ENCODE measurements around the gene ADAP2.

The ADAP2 gene

GRCh38 chr17:30947796-30948195, 26.1 kb downstream of the ADAP2 start:
- H3K27ac ChIP-seq, result no peak overlapping the region
- no peak for DNase-seq (ENCODE audit: low read depth, low spot score)
- no peak overlapping the region for H3K4me3 ChIP-seq
- H3K9ac ChIP-seq (ENCODE audit: insufficient read length), result no peak overlapping the region
- TF ChIP-seq POLR2AphosphoS5 (IDR thresholded peaks at IDR 0.05; ENCODE audit: borderline replicate concordance, low read depth, low read length) (no peak), FOXP2 (optimal IDR thresholded peaks at IDR 0.05; ENCODE audit: control extremely low read depth, extremely low read length, insufficient read depth) (no peak), EZH2 (IDR thresholded peaks at IDR 0.05) (no peak)
- no peaks in the 10 kb centered on the region for H3K9me3 ChIP-seq (ENCODE audit: low read depth, low read length)
- no peaks in the 10 kb centered on the region for H3K36me3 ChIP-seq (ENCODE audit: insufficient read depth, low read length)

- no peak overlapping the region for H3K4me3 ChIP-seq
- H3K9me3 ChIP-seq (ENCODE audit: low read depth, low read length), result no peaks in the 10 kb centered on the region
- H3K27ac ChIP-seq, result no peak overlapping the region
- no peak overlapping the region for H3K9ac ChIP-seq (ENCODE audit: insufficient read length)
- DNase-seq (ENCODE audit: low read depth, low spot score), result no peak
- TF ChIP-seq POLR2AphosphoS5 (IDR thresholded peaks at IDR 0.05; ENCODE audit: borderline replicate concordance, low read depth, low read length), result no peak
- TF ChIP-seq FOXP2 (optimal IDR thresholded peaks at IDR 0.05; ENCODE audit: control extremely low read depth, extremely low read length, insufficient read depth), result no peak
- TF ChIP-seq EZH2 (IDR thresholded peaks at IDR 0.05), result no peak
- no peaks in the 10 kb centered on the region for H3K36me3 ChIP-seq (ENCODE audit: insufficient read depth, low read length)
These were observed 28.4 kb downstream of the ADAP2 start for GRCh38 chr17:30950189-30950588.

GRCh38 chr17:30950669-30951399, 29.1 kb downstream of the ADAP2 start:
- no peaks in the 10 kb centered on the region for H3K9me3 ChIP-seq (ENCODE audit: low read depth, low read length)
- H3K36me3 ChIP-seq (ENCODE audit: insufficient read depth, low read length), result no peaks in the 10 kb centered on the region
- H3K27ac ChIP-seq, result no peak overlapping the region
- no peak overlapping the region for H3K9ac ChIP-seq (ENCODE audit: insufficient read length)
- no peak for TF ChIP-seq EZH2 (IDR thresholded peaks at IDR 0.05)
- TF ChIP-seq FOXP2 (optimal IDR thresholded peaks at IDR 0.05; ENCODE audit: control extremely low read depth, extremely low read length, insufficient read depth), result no peak
- TF ChIP-seq POLR2AphosphoS5 (IDR thresholded peaks at IDR 0.05; ENCODE audit: borderline replicate concordance, low read depth, low read length), result no peak
- H3K4me3 ChIP-seq, result no peak overlapping the region
- DNase-seq (ENCODE audit: low read depth, low spot score), result no peak

- TF ChIP-seq EZH2 (IDR thresholded peaks at IDR 0.05) (no peak), POLR2AphosphoS5 (IDR thresholded peaks at IDR 0.05; ENCODE audit: borderline replicate concordance, low read depth, low read length) (no peak), FOXP2 (optimal IDR thresholded peaks at IDR 0.05; ENCODE audit: control extremely low read depth, extremely low read length, insufficient read depth) (no peak)
These were observed 31.1 kb downstream of the ADAP2 start for GRCh38 chr17:30952638-30953393.

GRCh38 chr17:30954046-30954830, 32.5 kb downstream of the ADAP2 start:
- no peak overlapping the region for H3K9ac ChIP-seq (ENCODE audit: insufficient read length)
- H3K36me3 ChIP-seq (ENCODE audit: insufficient read depth, low read length), result no peaks in the 10 kb centered on the region
- no peaks in the 10 kb centered on the region for H3K9me3 ChIP-seq (ENCODE audit: low read depth, low read length)
- no peak overlapping the region for H3K4me3 ChIP-seq
- DNase-seq (ENCODE audit: low read depth, low spot score), result no peak
- no peak for TF ChIP-seq POLR2AphosphoS5 (IDR thresholded peaks at IDR 0.05; ENCODE audit: borderline replicate concordance, low read depth, low read length)
- no peak for TF ChIP-seq FOXP2 (optimal IDR thresholded peaks at IDR 0.05; ENCODE audit: control extremely low read depth, extremely low read length, insufficient read depth)
- no peak for TF ChIP-seq EZH2 (IDR thresholded peaks at IDR 0.05)
- no peak overlapping the region for H3K27ac ChIP-seq

More at GRCh38 chr17:30952638-30953393, 31.1 kb downstream of the ADAP2 start:
- no peak for DNase-seq (ENCODE audit: low read depth, low spot score)
- Histone ChIP-seq H3K9me3 (ENCODE audit: low read depth, low read length) (no peaks in the 10 kb centered on the region), H3K36me3 (ENCODE audit: insufficient read depth, low read length) (no peaks in the 10 kb centered on the region), H3K27ac (no peak overlapping the region), H3K9ac (ENCODE audit: insufficient read length) (no peak overlapping the region), H3K4me3 (no peak overlapping the region)

GRCh38 chr17:30956764-30957374, 35.1 kb downstream of the ADAP2 start:
- no peak overlapping the region for H3K9ac ChIP-seq (ENCODE audit: insufficient read length)
- TF ChIP-seq POLR2AphosphoS5 (IDR thresholded peaks at IDR 0.05; ENCODE audit: borderline replicate concordance, low read depth, low read length), result no peak
- TF ChIP-seq EZH2 (IDR thresholded peaks at IDR 0.05), result no peak
- no peak for TF ChIP-seq FOXP2 (optimal IDR thresholded peaks at IDR 0.05; ENCODE audit: control extremely low read depth, extremely low read length, insufficient read depth)
- no peak overlapping the region for H3K27ac ChIP-seq
- no peak overlapping the region for H3K4me3 ChIP-seq
- H3K36me3 ChIP-seq (ENCODE audit: insufficient read depth, low read length), result no peaks in the 10 kb centered on the region
- H3K9me3 ChIP-seq (ENCODE audit: low read depth, low read length), result no peaks in the 10 kb centered on the region
- no peak for DNase-seq (ENCODE audit: low read depth, low spot score)

GRCh38 chr17:30957741-30958140, 36.0 kb downstream of the ADAP2 start:
- TF ChIP-seq POLR2AphosphoS5 (IDR thresholded peaks at IDR 0.05; ENCODE audit: borderline replicate concordance, low read depth, low read length) (no peak), EZH2 (IDR thresholded peaks at IDR 0.05) (no peak), FOXP2 (optimal IDR thresholded peaks at IDR 0.05; ENCODE audit: control extremely low read depth, extremely low read length, insufficient read depth) (no peak)
- H3K36me3 ChIP-seq (ENCODE audit: insufficient read depth, low read length), result no peaks in the 10 kb centered on the region
- DNase-seq (ENCODE audit: low read depth, low spot score), result no peak
- H3K9me3 ChIP-seq (ENCODE audit: low read depth, low read length), result no peaks in the 10 kb centered on the region
- H3K27ac ChIP-seq, result no peak overlapping the region
- H3K9ac ChIP-seq (ENCODE audit: insufficient read length), result no peak overlapping the region
- H3K4me3 ChIP-seq, result no peak overlapping the region
